ENCODE results near the gene PPIB. TPM values are rescaled to one million over a fixed set of nuclear protein-coding genes. Genes with fewer than 3 reads are reported as not detected.
A peak's percentile ranks its signal among the peaks of the same experiment; 100 is the strongest.

PPIB gene
- total RNA-seq, 2 donors from 2014 or later = 367 to 656 TPM

GRCh38 chr15:64162478-64162868 is 349 bp downstream of the PPIB start:
- Histone ChIP-seq H3K9me3 (no peaks in the 10 kb centered on the region), H3K27ac (peak overlapping the region; percentile 82), H3K36me3 (peaks cover 31% of the 10 kb centered on the region), H3K4me3 (peak overlapping the region; percentile 83), H3K4me1 (peaks cover 7% of the 10 kb centered on the region), H3K27me3 (no peaks in the 10 kb centered on the region), H3K9ac (ENCODE audit: low read depth in 2 of 2, low read length in 2 of 2) (peak overlapping the region; percentile 77 to 92)
- DNase-seq = no peak
- no peak for TF ChIP-seq CTCF (IDR thresholded peaks at IDR 0.05)
- intact Hi-C loops (cut with DNase I) = no loop called here

- intact Hi-C loops (cut with DNase I) = no loop called here
- Histone ChIP-seq H3K4me3 (peak overlapping the region; percentile 83), H3K9ac (ENCODE audit: low read depth in 2 of 2, low read length in 2 of 2) (peak overlapping the region; percentile 77 to 92), H3K27ac (peak overlapping the region; percentile 82), H3K4me1 (peaks cover 7% of the 10 kb centered on the region), H3K9me3 (no peaks in the 10 kb centered on the region), H3K27me3 (no peaks in the 10 kb centered on the region), H3K36me3 (peaks cover 31% of the 10 kb centered on the region)
- TF ChIP-seq CTCF (IDR thresholded peaks at IDR 0.05) = no peak
- no peak for DNase-seq
Observed at GRCh38 chr15:64161688-64162477, 939 bp downstream of the PPIB start.

GRCh38 chr15:64158363-64159134 is 4.3 kb downstream of the PPIB start:
- intact Hi-C loops (cut with DNase I) = no loop called here
- no peak overlapping the region for H3K9ac ChIP-seq (ENCODE audit: low read depth in 2 of 2, low read length in 2 of 2)
- H3K27me3 ChIP-seq = no peaks in the 10 kb centered on the region
- TF ChIP-seq CTCF (IDR thresholded peaks at IDR 0.05) = no peak
- no peak overlapping the region for H3K27ac ChIP-seq
- peaks cover 35% of the 10 kb centered on the region for H3K36me3 ChIP-seq
- DNase-seq = no peak
- peaks cover 7% of the 10 kb centered on the region for H3K4me1 ChIP-seq
- no peaks in the 10 kb centered on the region for H3K9me3 ChIP-seq
- no peak overlapping the region for H3K4me3 ChIP-seq

- Histone ChIP-seq H3K4me1 (peaks cover 7% of the 10 kb centered on the region), H3K9me3 (no peaks in the 10 kb centered on the region), H3K4me3 (no peak overlapping the region), H3K9ac (ENCODE audit: low read depth in 2 of 2, low read length in 2 of 2) (no peak overlapping the region), H3K27me3 (peaks cover 2% of the 10 kb centered on the region), H3K27ac (no peak overlapping the region), H3K36me3 (peaks cover 35% of the 10 kb centered on the region)
- DNase-seq = no peak
- no peak for TF ChIP-seq CTCF (IDR thresholded peaks at IDR 0.05)
- intact Hi-C loops (cut with DNase I) = no loop called here
Observed at GRCh38 chr15:64157599-64158125, 5.2 kb downstream of the PPIB start.

GRCh38 chr15:64156652-64157331 is 6.0 kb downstream of the PPIB start:
- intact Hi-C loops (cut with DNase I) = no loop called here
- H3K4me1 ChIP-seq = peaks cover 13% of the 10 kb centered on the region

More at GRCh38 chr15:64156652-64157331, 6.0 kb downstream of the PPIB start:
- no peak overlapping the region for H3K27ac ChIP-seq
- no peak overlapping the region for H3K9ac ChIP-seq (ENCODE audit: low read depth in 2 of 2, low read length in 2 of 2)
- H3K27me3 ChIP-seq = peaks cover 10% of the 10 kb centered on the region
- H3K4me3 ChIP-seq = no peak overlapping the region
- TF ChIP-seq CTCF (IDR thresholded peaks at IDR 0.05) = no peak
- peaks cover 35% of the 10 kb centered on the region for H3K36me3 ChIP-seq
- no peaks in the 10 kb centered on the region for H3K9me3 ChIP-seq
- DNase-seq = no peak

Data from colonic mucosa (tissue), 4 donors.